ENCODE results near the gene ACTL7B. TPM values are rescaled to one million over a fixed set of nuclear protein-coding genes. Genes with fewer than 3 reads are reported as not detected.
"Not testable (repeated sequence)": the region's sequence is repeated elsewhere in the genome, so short reads cannot be mapped to it uniquely, and the experiment has no call there.

The ACTL7B gene
- total RNA-seq, 1 donor from 2014 or later, result not detected

DNA sequence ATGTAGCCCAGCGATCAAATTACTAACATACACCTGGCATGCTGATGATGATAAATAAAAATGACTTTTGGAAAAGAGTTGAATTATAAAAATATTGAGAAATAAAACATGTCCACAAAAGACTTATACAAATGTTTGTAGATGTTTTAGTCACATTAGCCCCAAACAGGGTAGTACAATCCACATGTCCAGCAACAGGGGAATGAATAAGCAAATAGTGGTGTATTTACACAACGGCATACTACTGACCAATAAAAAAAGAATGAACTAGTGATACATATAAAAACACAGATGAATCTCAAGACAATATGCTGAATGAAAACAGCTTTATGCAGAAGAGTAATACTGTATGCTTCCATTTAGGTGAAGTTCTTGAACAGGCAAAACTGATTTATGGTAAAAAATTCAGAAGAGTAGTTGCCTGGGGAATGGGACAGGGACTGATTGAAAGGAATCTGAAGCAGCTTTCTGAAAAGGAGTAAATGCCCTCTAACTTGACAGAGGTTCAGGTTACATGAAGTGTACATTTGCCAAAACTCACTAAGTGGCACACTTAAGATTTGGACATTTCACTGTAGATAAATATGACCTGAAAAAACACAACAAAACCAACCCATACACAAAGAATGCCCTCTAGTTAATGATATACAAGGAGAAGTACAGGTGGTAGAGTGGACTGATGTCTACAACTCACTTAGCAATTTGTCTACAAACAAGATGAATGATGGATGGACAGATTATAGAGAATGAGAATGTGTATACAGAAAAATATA lies 41.7 kb upstream of the ACTL7B start:
- Mint-ChIP-seq H3K27me3 (ENCODE audit: low read depth) (no peaks in the 10 kb centered on the region), H3K9me3 (no peaks in the 10 kb centered on the region), H3K36me3 (peaks cover 45% of the 10 kb centered on the region), H3K4me3 (no peak overlapping the region), H3K27ac (no peak overlapping the region), H3K4me1 (no peaks in the 10 kb centered on the region)
- no peak for DNase-seq (ENCODE audit: low spot score in 2 of 2, unreplicated experiment in 2 of 2)
- TF ChIP-seq, protein P1, sequence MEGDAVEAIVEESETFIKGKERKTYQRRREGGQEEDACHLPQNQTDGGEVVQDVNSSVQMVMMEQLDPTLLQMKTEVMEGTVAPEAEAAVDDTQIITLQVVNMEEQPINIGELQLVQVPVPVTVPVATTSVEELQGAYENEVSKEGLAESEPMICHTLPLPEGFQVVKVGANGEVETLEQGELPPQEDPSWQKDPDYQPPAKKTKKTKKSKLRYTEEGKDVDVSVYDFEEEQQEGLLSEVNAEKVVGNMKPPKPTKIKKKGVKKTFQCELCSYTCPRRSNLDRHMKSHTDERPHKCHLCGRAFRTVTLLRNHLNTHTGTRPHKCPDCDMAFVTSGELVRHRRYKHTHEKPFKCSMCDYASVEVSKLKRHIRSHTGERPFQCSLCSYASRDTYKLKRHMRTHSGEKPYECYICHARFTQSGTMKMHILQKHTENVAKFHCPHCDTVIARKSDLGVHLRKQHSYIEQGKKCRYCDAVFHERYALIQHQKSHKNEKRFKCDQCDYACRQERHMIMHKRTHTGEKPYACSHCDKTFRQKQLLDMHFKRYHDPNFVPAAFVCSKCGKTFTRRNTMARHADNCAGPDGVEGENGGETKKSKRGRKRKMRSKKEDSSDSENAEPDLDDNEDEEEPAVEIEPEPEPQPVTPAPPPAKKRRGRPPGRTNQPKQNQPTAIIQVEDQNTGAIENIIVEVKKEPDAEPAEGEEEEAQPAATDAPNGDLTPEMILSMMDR (IDR thresholded peaks at IDR 0.05; ENCODE audit: unreplicated experiment), result no peak

DNA sequence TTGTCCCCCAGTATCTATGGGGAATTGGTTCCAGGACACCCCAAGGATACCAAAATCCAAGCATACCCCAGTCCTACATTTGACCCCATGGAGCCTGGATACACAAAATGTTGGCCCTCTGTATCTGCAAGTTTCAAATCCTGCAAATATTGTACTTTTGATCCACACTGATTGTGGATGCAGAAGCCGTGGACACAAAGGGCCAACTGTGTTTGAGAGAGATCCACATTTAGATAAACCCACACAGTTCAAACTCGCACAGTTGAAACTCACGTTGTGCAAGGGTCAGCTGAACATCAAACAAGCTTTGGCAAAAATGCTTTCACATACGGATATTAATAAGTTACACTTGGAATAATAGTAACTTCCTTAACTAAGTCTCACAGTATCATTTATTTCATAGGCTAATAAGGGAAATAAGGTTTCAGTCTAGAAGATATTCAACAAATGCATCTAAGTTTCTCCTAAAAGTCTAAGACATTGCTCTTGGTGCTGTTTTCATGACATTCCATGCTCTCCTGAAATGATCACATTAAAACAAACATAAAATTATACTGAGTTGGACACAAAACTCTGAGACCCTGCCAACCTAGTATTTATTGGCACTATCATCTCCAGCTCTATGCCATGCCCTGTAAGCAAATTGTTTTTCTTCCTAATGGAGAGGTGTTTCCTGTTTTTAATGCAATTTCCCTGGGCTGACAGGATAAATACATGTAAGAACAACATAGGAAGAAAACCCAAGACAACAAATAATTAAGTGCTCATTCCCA lies 38.6 kb upstream of the ACTL7B start:
- Mint-ChIP-seq H3K4me1 (no peaks in the 10 kb centered on the region), H3K4me3 (no peak overlapping the region), H3K36me3 (peaks cover 49% of the 10 kb centered on the region), H3K27ac (no peak overlapping the region), H3K9me3 (no peaks in the 10 kb centered on the region), H3K27me3 (ENCODE audit: low read depth) (no peaks in the 10 kb centered on the region)
- TF ChIP-seq, protein P1 (IDR thresholded peaks at IDR 0.05; ENCODE audit: unreplicated experiment), result no peak
- no peak for DNase-seq (ENCODE audit: low spot score in 2 of 2, unreplicated experiment in 2 of 2)

DNA sequence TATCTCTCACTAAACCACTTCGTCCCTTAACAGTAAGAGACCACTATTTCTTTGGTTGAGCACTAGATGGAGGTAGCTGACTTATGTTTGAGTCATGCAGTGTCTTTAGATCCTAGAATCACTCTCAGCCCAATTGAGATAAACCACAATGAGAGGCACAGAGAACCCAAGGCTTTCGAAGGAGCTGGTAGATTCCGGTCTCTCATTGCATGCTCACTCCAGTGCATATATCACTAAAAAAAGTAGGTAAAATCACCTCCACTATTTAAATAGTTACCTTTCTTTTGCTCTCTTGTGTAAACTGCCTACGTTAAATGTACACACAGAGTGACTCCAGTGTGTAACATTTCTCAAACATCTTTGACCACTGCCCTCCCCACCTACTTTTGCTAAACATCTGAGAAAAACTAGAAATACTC lies 33.9 kb upstream of the ACTL7B start:
- Mint-ChIP-seq H3K4me1 (peaks cover 9% of the 10 kb centered on the region), H3K9me3 (peaks cover 8% of the 10 kb centered on the region), H3K4me3 (no peak overlapping the region), H3K27me3 (ENCODE audit: low read depth) (no peaks in the 10 kb centered on the region), H3K36me3 (peaks cover 43% of the 10 kb centered on the region), H3K27ac (no peak overlapping the region)
- TF ChIP-seq, protein P1 (IDR thresholded peaks at IDR 0.05; ENCODE audit: unreplicated experiment), result no peak
- DNase-seq (ENCODE audit: low spot score in 2 of 2, unreplicated experiment in 2 of 2), result no peak

DNA sequence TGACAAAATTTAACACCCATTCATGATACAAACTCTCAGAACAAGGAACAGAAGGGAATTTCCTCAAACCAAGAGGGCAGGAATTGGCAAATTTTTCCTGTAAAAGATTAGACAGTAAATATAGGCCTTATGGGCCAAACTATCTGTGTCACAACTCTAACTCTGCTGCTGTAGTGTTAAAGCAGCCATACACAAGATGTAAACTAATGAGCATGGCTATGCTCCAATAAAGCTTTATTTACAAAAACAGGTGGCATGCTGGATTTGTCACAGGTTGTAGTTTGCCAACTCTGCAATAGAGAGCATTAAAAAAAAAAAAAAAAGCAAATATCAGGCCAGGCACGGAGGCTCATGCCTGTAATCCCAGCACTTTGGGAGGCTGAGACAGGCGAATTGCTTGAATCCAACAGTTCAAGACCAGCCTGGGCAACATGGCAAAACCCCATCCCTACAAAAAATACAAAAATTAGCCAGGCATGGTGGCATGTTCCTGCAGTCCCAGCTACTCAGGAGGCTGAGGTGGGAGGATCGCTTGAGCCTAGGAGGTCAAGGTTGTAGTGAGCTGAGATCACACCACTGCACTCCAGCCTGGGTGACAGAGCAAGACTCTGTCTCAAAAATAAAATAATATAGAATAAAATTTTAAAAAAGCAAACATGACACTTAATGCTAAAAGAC lies 30.9 kb upstream of the ACTL7B start:
- peaks cover 12% of the 10 kb centered on the region for H3K9me3 Mint-ChIP-seq
- DNase-seq (ENCODE audit: low spot score in 2 of 2, unreplicated experiment in 2 of 2); H3K4me3 Mint-ChIP-seq; H3K27me3 Mint-ChIP-seq (ENCODE audit: low read depth); H3K27ac Mint-ChIP-seq; H3K4me1 Mint-ChIP-seq: not testable (repeated sequence)
- peaks cover 40% of the 10 kb centered on the region for H3K36me3 Mint-ChIP-seq

DNA sequence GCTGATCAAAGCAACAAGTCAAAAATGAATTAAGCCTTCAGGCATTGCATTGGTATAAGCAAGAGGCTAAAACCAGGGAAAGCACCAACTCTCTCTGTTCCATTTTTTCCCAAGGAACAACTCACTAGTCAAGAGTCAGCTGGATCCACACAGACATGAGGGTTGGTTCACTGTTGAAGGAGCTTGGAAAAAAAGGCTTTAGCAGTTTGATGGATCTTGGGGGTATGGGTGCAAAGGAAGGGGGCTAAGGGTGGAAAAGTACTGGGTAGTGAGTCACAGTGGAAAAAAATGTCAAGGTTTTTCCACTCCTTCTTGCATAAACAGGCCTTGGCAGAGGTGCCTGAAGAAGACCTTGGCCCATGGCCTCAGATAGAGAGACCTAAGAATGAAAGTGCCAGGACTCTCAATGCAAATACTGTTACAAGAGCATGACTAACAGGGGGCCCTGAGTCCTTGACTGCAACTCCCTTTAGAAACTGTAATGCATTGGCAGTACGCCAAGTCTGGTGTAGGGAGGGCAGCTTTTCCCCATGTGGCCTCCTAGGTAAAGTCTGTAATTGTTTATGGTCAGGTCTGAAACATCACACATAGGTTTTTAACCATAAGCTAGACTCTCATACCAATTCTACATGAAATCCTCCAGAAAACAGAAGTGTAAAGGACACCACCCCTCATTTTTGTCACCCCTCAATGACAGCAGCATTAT lies 30.0 kb upstream of the ACTL7B start:
- Mint-ChIP-seq H3K4me1 (peaks cover 9% of the 10 kb centered on the region), H3K27me3 (ENCODE audit: low read depth) (no peaks in the 10 kb centered on the region), H3K27ac (no peak overlapping the region), H3K9me3 (peaks cover 12% of the 10 kb centered on the region), H3K36me3 (peaks cover 35% of the 10 kb centered on the region), H3K4me3 (no peak overlapping the region)
- no peak for DNase-seq (ENCODE audit: low spot score in 2 of 2, unreplicated experiment in 2 of 2)
- TF ChIP-seq, protein P1 (IDR thresholded peaks at IDR 0.05; ENCODE audit: unreplicated experiment), result no peak

Measured in mesothelial cell of epicardium (in vitro differentiated cells).